AG20443 (cell line): ENCODE measurements around the gene THSD7B.
A peak's percentile ranks its signal among the peaks of the same experiment; 100 is the strongest.

Source experiments
- DNase-seq: peaks from one replicate; pipeline ENCODE4 v3.0.0; 2012; ENCODE audit warnings: low spot score, mixed read lengths

Gene THSD7B

DNA sequence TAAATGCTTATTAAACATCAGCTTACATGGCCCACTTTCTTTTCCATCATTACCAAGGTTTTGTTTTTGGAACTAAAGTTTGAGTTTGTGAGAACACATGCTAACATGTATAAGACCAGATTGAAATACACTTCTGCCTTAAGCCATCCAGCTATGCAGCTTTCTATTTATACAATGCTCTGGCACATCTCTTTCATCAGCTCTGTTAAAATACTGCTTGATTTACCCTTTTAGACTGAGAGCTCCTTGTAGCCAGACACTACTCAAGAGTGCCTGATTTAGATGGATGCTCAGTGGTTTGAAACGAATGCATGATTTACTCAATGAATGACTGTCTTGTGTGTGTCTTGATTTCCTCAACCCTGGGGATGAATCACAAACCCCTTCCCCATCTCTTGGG is 392.5 kb downstream of the THSD7B start:
- DNase-seq, result no peak

DNA sequence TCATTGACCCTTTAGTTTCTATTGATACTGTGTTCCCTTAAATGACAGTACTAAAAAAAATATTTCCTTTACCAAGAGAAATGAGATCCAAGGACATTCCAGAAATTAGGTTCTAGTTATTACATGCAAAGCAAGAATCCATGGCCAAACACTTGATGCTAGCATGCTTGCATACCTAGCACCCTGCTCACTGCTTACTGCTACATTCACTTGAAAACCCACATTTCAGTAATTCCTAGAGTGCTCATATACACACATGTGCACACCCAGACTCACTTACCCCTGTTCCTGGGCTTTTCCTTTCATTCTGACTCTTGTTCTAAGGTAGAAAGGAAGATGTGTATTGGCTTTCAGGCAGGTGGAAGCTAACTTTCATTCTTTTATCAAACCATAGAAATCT is 395.9 kb downstream of the THSD7B start:
- DNase-seq, result no peak

- no peak for DNase-seq
These were observed 400.6 kb downstream of the THSD7B start for GRCh38 chr2:137165968-137166367.

DNA sequence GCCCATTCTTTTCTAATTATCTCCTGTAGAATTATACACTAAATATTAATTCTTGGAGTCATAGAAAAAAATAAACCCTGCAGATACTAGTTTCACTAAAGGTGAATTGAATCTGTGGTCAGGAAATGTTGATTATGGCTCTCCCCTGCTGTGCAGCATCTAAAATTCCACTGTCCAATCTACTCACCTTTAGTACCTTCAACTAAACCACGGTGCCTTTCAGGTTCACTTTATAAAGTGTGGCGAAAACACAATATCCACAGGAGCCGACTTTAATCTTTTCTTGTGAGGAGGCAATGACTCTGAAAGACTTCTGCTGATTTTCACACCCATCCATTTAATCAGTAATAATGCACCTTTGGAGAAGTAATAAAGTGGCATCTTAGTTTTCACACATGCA is 402.3 kb downstream of the THSD7B start:
- DNase-seq, result no peak

DNA sequence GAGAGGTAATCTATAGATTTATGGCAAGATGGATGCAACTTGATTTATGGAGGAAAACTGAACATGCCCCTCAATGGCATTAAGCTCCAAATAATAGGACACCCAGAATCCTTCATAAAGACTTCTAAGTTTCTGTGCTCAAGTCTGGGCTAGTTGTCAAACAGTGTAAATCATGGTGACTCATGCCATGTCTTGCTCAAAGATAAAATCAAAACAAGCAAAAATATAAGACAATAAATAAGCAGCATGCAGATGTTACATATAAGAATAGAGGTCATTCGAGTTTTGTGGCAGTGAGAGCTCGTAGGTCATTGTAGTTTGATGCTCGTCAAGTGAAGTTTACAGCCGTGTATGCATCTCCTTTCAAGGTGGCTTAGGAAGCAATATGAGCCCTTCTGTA is 403.2 kb downstream of the THSD7B start:
- no peak for DNase-seq

- no peak for DNase-seq
These were observed 406.8 kb downstream of the THSD7B start for GRCh38 chr2:137172162-137172561.

DNA sequence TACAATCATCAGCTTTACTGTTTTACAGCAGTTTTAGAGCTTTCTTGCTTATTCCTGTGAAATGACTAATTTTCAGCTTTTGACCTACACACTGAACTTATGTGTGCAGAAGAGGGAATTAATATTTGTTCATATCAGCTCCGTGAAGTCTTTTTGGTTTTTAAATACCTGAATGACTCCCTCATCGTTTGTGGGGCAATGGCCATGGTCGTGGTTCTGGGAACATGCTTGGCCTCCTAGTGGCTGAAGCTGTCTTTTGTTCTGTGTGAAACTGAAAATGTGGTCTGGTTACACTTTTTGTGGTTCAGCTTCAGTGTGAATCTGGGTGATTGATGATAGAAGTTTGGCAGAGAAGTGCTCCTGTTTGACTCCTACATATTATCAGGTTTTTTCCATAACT is 408.1 kb downstream of the THSD7B start:
- DNase-seq, result peak; percentile 23

DNA sequence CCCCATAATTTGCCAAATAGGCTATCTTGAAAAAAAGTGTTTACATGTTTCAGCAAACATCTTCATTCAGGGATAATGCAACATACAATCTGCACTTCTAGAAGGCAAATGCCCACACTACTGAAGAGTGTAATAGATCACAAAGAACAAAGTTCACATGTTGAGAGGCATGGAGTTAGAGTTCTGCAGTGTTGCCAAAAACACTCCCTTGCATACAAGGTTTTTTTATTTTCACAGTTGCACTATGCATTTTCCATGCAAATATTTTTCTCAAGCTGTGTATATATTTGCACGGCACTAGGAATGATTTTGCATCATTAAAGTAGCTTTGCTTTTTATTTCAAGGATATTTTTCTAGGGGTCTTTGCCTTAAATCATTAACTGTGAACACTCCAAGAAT is 409.9 kb downstream of the THSD7B start:
- DNase-seq, result no peak

DNA sequence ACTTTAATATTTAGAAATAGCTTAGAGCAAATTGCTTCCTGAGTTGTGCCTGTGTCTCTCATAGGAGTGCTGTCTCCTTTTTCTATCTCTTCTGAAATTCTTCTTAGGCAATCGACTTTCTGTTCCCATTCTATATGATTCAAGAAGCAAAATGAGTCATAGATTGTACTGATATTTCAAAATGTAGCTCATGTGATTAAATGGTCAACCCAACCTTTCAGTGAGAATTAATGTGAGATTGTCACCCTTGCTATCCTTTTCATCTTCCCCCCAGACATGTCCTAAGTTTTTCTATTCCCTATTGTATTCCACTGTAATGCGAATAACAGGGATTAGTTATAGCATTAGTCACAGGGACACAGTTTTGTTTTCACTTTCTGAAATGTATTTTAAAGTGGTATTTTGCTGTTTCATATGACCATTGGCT is 413.6 kb downstream of the THSD7B start:
- DNase-seq, result no peak

GRCh38 chr2:137179542-137179941 is 414.2 kb downstream of the THSD7B start:
- no peak for DNase-seq

DNA sequence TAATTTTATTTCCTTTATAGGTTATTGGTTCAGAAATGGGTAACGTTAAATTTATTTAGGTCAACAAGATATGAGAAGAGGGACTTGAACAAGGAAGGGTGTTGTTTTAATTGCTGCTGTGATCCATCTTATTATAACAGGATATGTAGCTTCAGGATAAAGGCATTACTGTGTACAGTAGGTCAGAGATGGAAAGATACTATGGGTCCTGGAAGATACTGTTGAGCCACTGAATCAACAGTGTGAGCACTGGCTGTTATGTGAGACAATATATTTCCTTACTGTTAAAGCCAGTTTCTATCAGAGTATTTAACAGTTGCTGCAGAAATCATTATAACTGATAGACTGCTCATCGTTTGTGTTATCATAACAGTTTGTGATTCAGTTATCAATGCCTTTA is 414.7 kb downstream of the THSD7B start:
- no peak for DNase-seq

DNA sequence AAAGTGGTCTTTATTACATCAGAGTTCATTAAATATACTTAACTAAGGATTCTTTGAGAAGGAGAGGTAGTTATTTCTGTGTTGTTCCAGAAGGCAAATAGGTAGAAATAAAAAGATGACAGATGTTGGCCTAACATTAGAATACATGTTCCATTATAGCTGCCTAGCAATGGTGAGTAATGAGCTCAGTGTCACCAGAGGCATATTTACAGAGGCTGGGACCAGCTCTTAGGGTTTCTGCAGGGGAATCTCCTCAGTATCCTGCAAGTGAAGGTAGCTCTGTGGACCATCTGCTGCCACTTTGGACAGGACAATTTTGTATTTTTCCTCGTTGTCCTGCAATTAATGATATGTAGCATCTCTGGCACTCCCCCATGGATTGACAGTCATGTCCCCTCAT is 416.0 kb downstream of the THSD7B start:
- no peak for DNase-seq

DNA sequence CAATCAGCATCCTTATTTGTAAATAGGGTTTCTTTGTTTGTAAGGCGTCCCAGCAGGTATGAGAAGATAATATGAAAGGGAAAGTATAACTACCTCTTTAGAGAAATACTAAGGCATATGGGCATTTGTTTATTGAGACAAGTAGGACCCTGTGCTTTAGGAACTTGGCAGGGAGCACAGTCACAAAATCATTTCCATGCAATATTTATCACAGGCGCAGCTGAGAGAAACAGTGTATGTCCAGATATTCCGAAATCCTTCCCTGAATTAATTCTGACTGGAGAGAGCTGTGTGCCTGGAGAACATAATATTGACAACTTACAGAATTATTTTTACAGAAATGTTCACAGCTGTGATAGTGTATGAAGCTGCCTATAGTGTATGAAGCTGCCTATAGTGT is 416.7 kb downstream of the THSD7B start:
- DNase-seq, result no peak

GRCh38 chr2:137183206-137183898 is 418.0 kb downstream of the THSD7B start:
- no peak for DNase-seq

DNA sequence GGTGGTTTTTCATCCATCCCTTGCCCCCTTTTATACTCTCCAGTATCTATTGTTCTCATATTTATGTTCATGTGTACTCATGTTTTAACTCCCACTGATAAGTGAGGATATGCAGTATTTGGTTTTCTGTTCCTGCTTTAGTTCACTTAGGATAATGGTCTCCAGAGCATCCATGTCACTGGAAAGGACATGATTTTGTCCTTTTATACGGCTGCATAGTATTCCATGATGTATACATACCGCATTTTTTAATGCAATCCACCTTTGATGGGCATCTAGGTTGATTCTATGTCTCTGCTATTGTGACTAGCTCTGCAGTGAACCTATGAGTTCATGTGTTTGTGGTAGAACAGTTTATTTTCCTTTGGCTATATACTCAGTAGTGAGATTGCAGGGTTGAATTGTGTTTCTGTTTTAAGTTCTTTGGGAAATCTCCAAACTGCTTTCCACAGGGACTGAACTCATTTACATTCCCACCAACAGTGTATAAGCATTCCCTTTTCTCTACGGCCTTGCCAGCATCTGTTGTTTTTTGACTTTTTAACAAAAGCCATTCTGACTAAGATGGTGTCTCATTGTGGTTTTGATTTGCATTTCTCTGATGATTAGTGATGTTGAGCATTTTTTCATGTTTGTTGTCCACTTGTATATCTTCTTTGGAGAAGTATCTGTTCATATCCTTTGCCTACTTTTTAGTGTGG is 420.2 kb downstream of the THSD7B start:
- DNase-seq, result no peak

GRCh38 chr2:137187216-137187615 is 421.9 kb downstream of the THSD7B start:
- DNase-seq, result no peak

- DNase-seq, result no peak
These were observed 425.3 kb downstream of the THSD7B start for GRCh38 chr2:137190411-137191195.

DNA sequence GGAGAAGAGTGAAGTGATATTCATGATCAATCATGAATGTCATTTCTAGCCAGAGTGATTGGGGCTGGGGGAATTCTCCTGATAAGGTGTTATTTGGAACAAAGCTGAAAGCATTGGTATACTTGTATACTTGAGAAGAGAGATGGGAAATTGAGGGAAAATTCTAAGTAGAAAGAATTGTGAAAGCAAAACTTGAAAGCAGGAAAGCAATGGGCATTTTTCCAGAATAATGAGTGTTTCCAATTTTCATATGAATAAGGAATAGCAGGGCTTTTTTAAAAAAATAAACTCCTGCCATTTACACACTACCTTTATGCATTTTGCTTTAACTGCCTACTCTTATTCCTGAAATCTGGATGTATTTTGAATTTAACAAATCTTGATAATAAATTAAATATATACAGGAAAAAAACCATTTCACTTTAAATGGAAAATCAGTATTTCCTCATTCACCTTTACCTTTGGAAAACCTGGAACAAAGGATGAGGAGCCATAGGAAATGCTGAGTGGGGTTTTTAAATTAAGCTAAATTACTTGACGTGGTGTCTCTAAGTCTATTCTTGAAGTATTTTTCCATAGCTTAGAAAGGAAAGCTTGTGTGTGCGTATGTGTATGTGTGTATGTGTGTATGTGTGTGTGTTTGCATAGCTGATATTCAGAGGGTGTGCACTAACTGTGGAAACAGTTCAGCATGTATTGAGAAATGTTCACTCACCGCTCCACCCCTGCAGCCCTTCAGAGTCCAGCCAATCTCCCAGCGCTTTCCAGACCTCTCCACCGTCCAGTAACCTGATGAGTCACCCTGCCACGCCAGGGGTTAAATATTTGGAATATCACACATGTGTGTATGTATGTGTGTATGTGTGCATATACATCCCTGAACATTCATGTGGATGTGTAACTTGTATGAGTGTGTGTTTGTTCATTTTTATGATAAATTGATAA is 427.3 kb downstream of the THSD7B start:
- DNase-seq, result no peak

GRCh38 chr2:137193401-137193800 is 428.1 kb downstream of the THSD7B start:
- no peak for DNase-seq

DNA sequence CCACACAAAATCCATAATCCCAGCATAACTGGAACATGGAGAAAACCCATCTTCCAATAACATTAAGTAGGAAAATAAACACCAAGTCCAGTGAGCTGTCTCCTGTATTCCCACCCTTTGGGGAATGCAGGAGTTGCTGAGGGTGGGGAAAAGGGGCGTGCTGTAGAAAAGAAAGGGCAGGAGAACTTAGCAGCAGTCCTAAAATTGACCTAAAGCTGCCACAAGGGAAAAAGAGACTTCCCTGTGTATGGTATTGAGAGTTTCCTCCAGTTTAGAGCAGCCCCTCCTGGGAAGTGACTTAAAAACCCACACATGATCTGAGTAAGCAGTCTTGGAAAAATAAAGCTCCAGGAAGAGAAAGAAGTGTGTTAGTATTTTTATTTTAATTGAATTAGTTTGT is 428.8 kb downstream of the THSD7B start:
- no peak for DNase-seq

DNA sequence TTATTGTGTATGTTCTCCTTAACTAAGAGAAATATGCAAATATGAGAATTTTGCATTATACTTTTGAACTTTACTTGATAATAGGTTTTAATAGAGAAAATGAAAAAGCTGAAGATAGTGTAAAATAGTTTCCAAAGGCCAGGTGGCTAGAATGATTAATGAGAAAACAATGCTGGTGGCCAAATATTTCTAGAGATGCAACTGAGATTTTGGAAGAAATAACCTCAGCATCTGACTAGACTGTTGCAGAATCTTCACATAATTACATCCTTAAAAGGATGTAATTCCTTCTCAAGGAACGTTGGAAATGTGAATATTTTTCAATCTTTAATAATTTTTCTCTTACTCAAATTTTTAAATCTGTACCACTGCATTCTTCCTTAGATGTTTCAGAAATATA is 434.4 kb downstream of the THSD7B start:
- DNase-seq, result no peak

DNA sequence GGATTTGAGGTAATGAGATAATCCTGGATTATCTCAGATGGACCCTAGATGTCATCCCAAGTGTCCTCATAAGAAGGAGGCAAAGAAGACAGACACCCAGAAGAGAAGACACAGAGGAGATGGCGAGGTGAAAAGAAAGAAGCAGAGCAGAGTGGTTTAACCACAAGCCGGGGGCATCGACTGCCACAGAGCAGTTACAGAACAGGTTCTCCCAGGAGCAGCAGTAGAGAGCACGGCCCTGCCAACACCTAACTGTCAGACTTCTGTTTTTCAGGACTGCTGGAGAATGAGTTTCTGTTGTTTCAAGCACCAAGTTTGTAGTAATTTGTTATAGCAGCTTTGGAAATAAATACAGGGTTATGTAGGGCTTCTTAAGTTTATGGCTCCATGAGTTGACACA is 437.0 kb downstream of the THSD7B start:
- DNase-seq, result no peak
